NB4 (cell line): ENCODE data around the gene IL36B.

Source experiments
- MYC ChIP-seq: IDR thresholded peaks from 2 replicates; pipeline ENCODE4 v1.6.1; 2011; ENCODE audit warnings: low read depth, low read length
- POLR2A ChIP-seq: IDR thresholded peaks from 2 replicates; pipeline ENCODE4 v1.6.1; 2011; ENCODE audit warnings: mild to moderate bottlenecking; ENCODE audit not compliant: insufficient read length; ENCODE audit errors: extremely low read depth
- TF ChIP-seq, protein P1 (sequence below): IDR thresholded peaks from one replicate; pipeline ENCODE4 v1.5.1; 2012; ENCODE audit warnings: low read depth, low read length
- TF ChIP-seq, protein P2 (sequence below): IDR thresholded peaks from 2 replicates; pipeline ENCODE4 v1.6.1; 2011; ENCODE audit warnings: low read depth, low read length

DNA sequence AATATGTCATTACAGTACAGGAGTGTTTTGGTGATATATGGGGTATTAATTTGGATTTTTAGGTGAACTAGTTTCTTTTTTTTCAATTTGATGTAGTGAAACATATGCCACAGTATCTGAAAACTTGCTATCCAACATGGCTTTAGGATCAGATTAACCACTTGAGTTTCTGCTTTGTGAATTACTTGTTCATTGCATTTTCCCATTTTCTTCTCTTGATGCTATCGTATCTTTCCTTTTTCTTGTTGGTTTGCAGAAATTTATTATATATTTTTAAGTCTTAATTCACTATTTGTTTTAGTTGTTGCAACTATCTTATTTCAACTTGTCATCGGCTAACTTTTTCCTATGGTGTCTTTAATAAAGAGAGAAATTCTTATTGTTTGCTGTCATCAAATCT is 38.6 kb downstream of the IL36B start:
- TF ChIP-seq, protein P1, sequence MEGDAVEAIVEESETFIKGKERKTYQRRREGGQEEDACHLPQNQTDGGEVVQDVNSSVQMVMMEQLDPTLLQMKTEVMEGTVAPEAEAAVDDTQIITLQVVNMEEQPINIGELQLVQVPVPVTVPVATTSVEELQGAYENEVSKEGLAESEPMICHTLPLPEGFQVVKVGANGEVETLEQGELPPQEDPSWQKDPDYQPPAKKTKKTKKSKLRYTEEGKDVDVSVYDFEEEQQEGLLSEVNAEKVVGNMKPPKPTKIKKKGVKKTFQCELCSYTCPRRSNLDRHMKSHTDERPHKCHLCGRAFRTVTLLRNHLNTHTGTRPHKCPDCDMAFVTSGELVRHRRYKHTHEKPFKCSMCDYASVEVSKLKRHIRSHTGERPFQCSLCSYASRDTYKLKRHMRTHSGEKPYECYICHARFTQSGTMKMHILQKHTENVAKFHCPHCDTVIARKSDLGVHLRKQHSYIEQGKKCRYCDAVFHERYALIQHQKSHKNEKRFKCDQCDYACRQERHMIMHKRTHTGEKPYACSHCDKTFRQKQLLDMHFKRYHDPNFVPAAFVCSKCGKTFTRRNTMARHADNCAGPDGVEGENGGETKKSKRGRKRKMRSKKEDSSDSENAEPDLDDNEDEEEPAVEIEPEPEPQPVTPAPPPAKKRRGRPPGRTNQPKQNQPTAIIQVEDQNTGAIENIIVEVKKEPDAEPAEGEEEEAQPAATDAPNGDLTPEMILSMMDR = no peak
- no peak for TF ChIP-seq POLR2A
- no peak for TF ChIP-seq MYC
- TF ChIP-seq, protein P2, sequence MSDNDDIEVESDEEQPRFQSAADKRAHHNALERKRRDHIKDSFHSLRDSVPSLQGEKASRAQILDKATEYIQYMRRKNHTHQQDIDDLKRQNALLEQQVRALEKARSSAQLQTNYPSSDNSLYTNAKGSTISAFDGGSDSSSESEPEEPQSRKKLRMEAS = no peak
